Stimulated activated CD8-positive, alpha-beta memory T cell treated with anti-CD3 and anti-CD28 coated beads, Interleukin-7, amount 100 ng/mL, for 4 hours (primary cell): ENCODE data around the gene KATNB1.
"Not testable (repeated sequence)": the region's sequence is repeated elsewhere in the genome, so short reads cannot be mapped to it uniquely, and the experiment has no call there.

ENCODE experiments used
- DNase-seq, 2 donors: peaks; one replicate each; pipeline ENCODE4 v3.0.0-alpha.2; 2020; ENCODE audit warnings: low read depth in 2 of 2

KATNB1 gene

GRCh38 chr16:57700781-57701551, 34.6 kb upstream of the KATNB1 start:
- no peak for DNase-seq

GRCh38 chr16:57701759-57702371, 33.7 kb upstream of the KATNB1 start:
- no peak for DNase-seq

- no peak for DNase-seq
Observed at GRCh38 chr16:57703416-57704010, 32.1 kb upstream of the KATNB1 start.

- DNase-seq = no peak
Observed at GRCh38 chr16:57704011-57704904, 31.3 kb upstream of the KATNB1 start.

- no peak for DNase-seq
Observed at GRCh38 chr16:57704905-57705852, 30.4 kb upstream of the KATNB1 start.

GRCh38 chr16:57706717-57707116, 28.9 kb upstream of the KATNB1 start:
- no peak for DNase-seq

- no peak for DNase-seq
Observed at GRCh38 chr16:57707331-57707730, 28.2 kb upstream of the KATNB1 start.

GRCh38 chr16:57708168-57708567, 27.4 kb upstream of the KATNB1 start:
- no peak for DNase-seq

GRCh38 chr16:57709663-57710062, 25.9 kb upstream of the KATNB1 start:
- DNase-seq = no peak

- DNase-seq = no peak
Observed at GRCh38 chr16:57711346-57711745, 24.2 kb upstream of the KATNB1 start.

- DNase-seq = no peak
Observed at GRCh38 chr16:57711993-57712392, 23.6 kb upstream of the KATNB1 start.

GRCh38 chr16:57712569-57712968, 23.0 kb upstream of the KATNB1 start:
- not testable (repeated sequence) for DNase-seq

- no peak for DNase-seq
Observed at GRCh38 chr16:57713596-57713995, 22.0 kb upstream of the KATNB1 start.

GRCh38 chr16:57714047-57714446, 21.5 kb upstream of the KATNB1 start:
- no peak for DNase-seq

- DNase-seq = peak in 1 of 2 donors; percentile 15
Observed at GRCh38 chr16:57720142-57720575, 15.4 kb upstream of the KATNB1 start.

- DNase-seq = no peak
Observed at GRCh38 chr16:57721356-57722209, 14.0 kb upstream of the KATNB1 start.

GRCh38 chr16:57722210-57722499, 13.4 kb upstream of the KATNB1 start:
- DNase-seq = no peak

GRCh38 chr16:57722651-57723050, 12.9 kb upstream of the KATNB1 start:
- DNase-seq = no peak

GRCh38 chr16:57723170-57723569, 12.4 kb upstream of the KATNB1 start:
- DNase-seq = no peak

GRCh38 chr16:57724531-57724930, 11.0 kb upstream of the KATNB1 start:
- DNase-seq = no peak
